ENCODE results near the gene HS1BP3. TPM values are rescaled to one million over a fixed set of nuclear protein-coding genes. Genes with fewer than 3 reads are reported as not detected.

Gene HS1BP3
- total RNA-seq, 1 experiment from 2014 or later: 19.6 TPM

- Histone ChIP-seq H3K4me3 (ENCODE audit: low read length) (no peak overlapping the region), H4K20me1 (ENCODE audit: low read length) (no peaks in the 10 kb centered on the region), H3K27me3 (ENCODE audit: low read length) (no peaks in the 10 kb centered on the region), H3K27ac (ENCODE audit: low read length) (peak overlapping the region; percentile 94), H3K9me3 (ENCODE audit: low read length) (no peaks in the 10 kb centered on the region), H3K9me2 (replicated peaks; ENCODE audit: low read length) (no peaks in the 10 kb centered on the region), H3K4me1 (ENCODE audit: insufficient read depth, low read length) (peaks cover 59% of the 10 kb centered on the region), H3K36me3 (ENCODE audit: low read depth, low read length) (no peaks in the 10 kb centered on the region), H3K9ac (ENCODE audit: low read length) (peak overlapping the region; percentile 66), H3F3A (ENCODE audit: low read length, unreplicated experiment) (peaks cover 3% of the 10 kb centered on the region), H3K79me2 (ENCODE audit: low read length) (no peaks in the 10 kb centered on the region), H3K4me2 (ENCODE audit: low read length) (peak overlapping the region; percentile 72), H2AFZ (ENCODE audit: low read length) (no peak overlapping the region)
- DNase-seq (no peak), ATAC-seq (no peak)
- ChIA-PET POLR2A (ENCODE audit: unreplicated experiment) (no interaction called here), CTCF (no interaction called here)
- intact Hi-C loops (cut with micrococcal nuclease): loop anchor here (5.0 kb wide), 1 partner anchor 145 kb away; the partner anchor contains the start of gene RHOB
- BruUV-seq (replicated peaks): no TSS peak
- TF ChIP-seq EZH2phosphoT487 (IDR thresholded peaks at IDR 0.05; ENCODE audit: borderline replicate concordance, low read length): no peak
- TF ChIP-seq CTCF (conservative IDR thresholded peaks at IDR 0.05; ENCODE audit: low read depth, low read length): no peak; the same call in 1 of the 2 replicates
- no peak for TF ChIP-seq EZH2 (IDR thresholded peaks at IDR 0.05; ENCODE audit: low read length, unreplicated experiment)
These were observed 58.5 kb downstream of the HS1BP3 start for GRCh38 chr2:20592106-20593071.

GRCh38 chr2:20590704-20591515, 60.0 kb downstream of the HS1BP3 start:
- DNase-seq (no peak), ATAC-seq (no peak)
- Histone ChIP-seq H3K9me2 (replicated peaks; ENCODE audit: low read length) (no peaks in the 10 kb centered on the region), H3K9me3 (ENCODE audit: low read length) (no peaks in the 10 kb centered on the region), H3F3A (ENCODE audit: low read length, unreplicated experiment) (peaks cover 3% of the 10 kb centered on the region), H3K4me1 (ENCODE audit: insufficient read depth, low read length) (peaks cover 51% of the 10 kb centered on the region), H3K79me2 (ENCODE audit: low read length) (no peaks in the 10 kb centered on the region), H3K4me2 (ENCODE audit: low read length) (no peak overlapping the region), H2AFZ (ENCODE audit: low read length) (no peak overlapping the region), H4K20me1 (ENCODE audit: low read length) (no peaks in the 10 kb centered on the region), H3K27ac (ENCODE audit: low read length) (no peak overlapping the region), H3K36me3 (ENCODE audit: low read depth, low read length) (no peaks in the 10 kb centered on the region), H3K27me3 (ENCODE audit: low read length) (no peaks in the 10 kb centered on the region), H3K9ac (ENCODE audit: low read length) (no peak overlapping the region), H3K4me3 (ENCODE audit: low read length) (no peak overlapping the region)
- TF ChIP-seq EZH2phosphoT487 (IDR thresholded peaks at IDR 0.05; ENCODE audit: borderline replicate concordance, low read length): no peak
- TF ChIP-seq CTCF (conservative IDR thresholded peaks at IDR 0.05; ENCODE audit: low read depth, low read length): no peak
- TF ChIP-seq EZH2 (IDR thresholded peaks at IDR 0.05; ENCODE audit: low read length, unreplicated experiment): no peak
- intact Hi-C loops (cut with micrococcal nuclease): loop anchor here (5.0 kb wide), 1 partner anchor 144 kb away; the partner anchor contains the start of gene RHOB
- ChIA-PET POLR2A (ENCODE audit: unreplicated experiment) (no interaction called here), CTCF (no interaction called here)
- BruUV-seq (replicated peaks): no TSS peak

Data from PC-3 (cell line).